Osteoblast (primary cell): ENCODE data around the gene SATB1. TPM values are rescaled to one million over a fixed set of nuclear protein-coding genes. Genes with fewer than 3 reads are reported as not detected.

Source experiments
- DNase-seq: peaks from one replicate; pipeline ENCODE4 v3.0.0; 2011; ENCODE audit warnings: low spot score, mixed read lengths; ENCODE audit not compliant: insufficient read length; ENCODE audit errors: missing footprints
- H2AFZ ChIP-seq: 2 replicates; pipeline ENCODE4 v1.6.0; 2011; ENCODE audit warnings: mild to moderate bottlenecking, low read length
- H3K27ac ChIP-seq: 2 replicates; pipeline ENCODE4 v1.5.1; 2011; ENCODE audit warnings: mild to moderate bottlenecking, low read depth, low read length, moderate library complexity
- H3K27me3 ChIP-seq: 2 replicates; pipeline ENCODE4 v1.6.0; 2012; ENCODE audit warnings: mild to moderate bottlenecking, control low read depth, inconsistent platforms, low read length, moderate library complexity; ENCODE audit not compliant: insufficient read depth
- H3K36me3 ChIP-seq: 2 replicates; pipeline ENCODE4 v1.5.1; 2011; ENCODE audit warnings: mild to moderate bottlenecking, low read length, control low read depth, moderate library complexity; ENCODE audit not compliant: insufficient read depth
- H3K4me1 ChIP-seq: 2 replicates; pipeline ENCODE4 v1.5.1; 2011; ENCODE audit warnings: mild to moderate bottlenecking, low read length, control low read depth, moderate library complexity; ENCODE audit not compliant: insufficient read depth
- H3K4me2 ChIP-seq: 2 replicates; pipeline ENCODE4 v1.6.0; 2011; ENCODE audit warnings: mild to moderate bottlenecking, low read length; ENCODE audit not compliant: insufficient read depth
- H3K4me3 ChIP-seq: fragments of 200-600 bp; sonication (generic); 3 replicates; pipeline ENCODE4 v1.5.1; 2012; ENCODE audit warnings: mild to moderate bottlenecking, low read length, inconsistent platforms; ENCODE audit not compliant: insufficient read depth
- H3K79me2 ChIP-seq: 2 replicates; pipeline ENCODE4 v1.6.0; 2012; ENCODE audit warnings: mild to moderate bottlenecking, low read length, control low read depth, inconsistent platforms; ENCODE audit not compliant: insufficient read depth
- H3K9me3 ChIP-seq: 2 replicates; pipeline ENCODE4 v1.5.1; 2011; ENCODE audit warnings: low read depth, low read length, control low read depth
- H4K20me1 ChIP-seq: 2 replicates; pipeline ENCODE4 v1.6.0; 2012; ENCODE audit warnings: mild to moderate bottlenecking, low read length, control low read depth; ENCODE audit not compliant: insufficient read depth
- CTCF ChIP-seq: IDR thresholded peaks from 2 replicates; pipeline ENCODE4 v1.5.1; 2011; ENCODE audit warnings: mild to moderate bottlenecking, low read depth, low read length, moderate library complexity; ENCODE audit errors: extremely low read depth
- total RNA-seq: library from RNA; depleted of rRNA; stranded (reverse); fragments of >200 nt; gene quantifications from 2 replicates; pipeline ENCODE4 v1.2.3, GENCODE V29; 2012

SATB1 gene
- total RNA-seq, 1 donor, result 29.0 TPM

- Histone ChIP-seq H3K36me3 (no peaks in the 10 kb centered on the region), H3K27me3 (no peaks in the 10 kb centered on the region), H3K27ac (no peak overlapping the region), H2AFZ (no peak overlapping the region), H4K20me1 (no peaks in the 10 kb centered on the region), H3K4me3 (no peak overlapping the region), H3K9me3 (no peaks in the 10 kb centered on the region), H3K4me1 (no peaks in the 10 kb centered on the region), H3K79me2 (no peaks in the 10 kb centered on the region), H3K4me2 (no peak overlapping the region)
- no peak for TF ChIP-seq CTCF
- no peak for DNase-seq
Measured at GRCh38 chr3:18349197-18349798, 75.8 kb downstream of the SATB1 start.

GRCh38 chr3:18346097-18346496 lies 79.0 kb downstream of the SATB1 start:
- H3K79me2 ChIP-seq, result no peaks in the 10 kb centered on the region
- no peak for DNase-seq
- TF ChIP-seq CTCF, result no peak
- no peaks in the 10 kb centered on the region for H3K4me1 ChIP-seq
- H3K4me2 ChIP-seq, result no peak overlapping the region
- no peaks in the 10 kb centered on the region for H3K9me3 ChIP-seq
- H3K27ac ChIP-seq, result no peak overlapping the region
- no peaks in the 10 kb centered on the region for H3K36me3 ChIP-seq
- H3K4me3 ChIP-seq, result no peak overlapping the region
- no peak overlapping the region for H2AFZ ChIP-seq
- H3K27me3 ChIP-seq, result no peaks in the 10 kb centered on the region
- H4K20me1 ChIP-seq, result no peaks in the 10 kb centered on the region

- Histone ChIP-seq H3K4me2 (no peak overlapping the region), H3K4me3 (no peak overlapping the region), H3K79me2 (no peaks in the 10 kb centered on the region), H3K9me3 (no peaks in the 10 kb centered on the region), H3K36me3 (no peaks in the 10 kb centered on the region), H4K20me1 (no peaks in the 10 kb centered on the region), H3K27ac (no peak overlapping the region), H3K4me1 (no peaks in the 10 kb centered on the region), H2AFZ (no peak overlapping the region), H3K27me3 (no peaks in the 10 kb centered on the region)
- TF ChIP-seq CTCF, result no peak
- no peak for DNase-seq
Measured at GRCh38 chr3:18345015-18345367, 80.1 kb downstream of the SATB1 start.

GRCh38 chr3:18344306-18345014 lies 80.7 kb downstream of the SATB1 start:
- no peak overlapping the region for H3K27ac ChIP-seq
- H3K4me2 ChIP-seq, result no peak overlapping the region
- H3K79me2 ChIP-seq, result no peaks in the 10 kb centered on the region
- TF ChIP-seq CTCF, result no peak
- no peaks in the 10 kb centered on the region for H3K36me3 ChIP-seq
- DNase-seq, result no peak
- H2AFZ ChIP-seq, result no peak overlapping the region
- H3K4me3 ChIP-seq, result no peak overlapping the region
- H3K9me3 ChIP-seq, result no peaks in the 10 kb centered on the region
- H3K27me3 ChIP-seq, result no peaks in the 10 kb centered on the region
- no peaks in the 10 kb centered on the region for H4K20me1 ChIP-seq
- H3K4me1 ChIP-seq, result no peaks in the 10 kb centered on the region
